K562 (cell line): ENCODE results near the gene ASCL3. TPM values are rescaled to one million over a fixed set of nuclear protein-coding genes. Genes with fewer than 3 reads are reported as not detected.

Experiments used
- BHLHE40 ChIP-seq: IDR thresholded peaks from 2 replicates; pipeline ENCODE4 v1.6.1; 2011; ENCODE audit warnings: low read length, improper control_type of control experiment
- GTF2B ChIP-seq: IDR thresholded peaks from 2 replicates; pipeline ENCODE4 v1.6.1; 2011; ENCODE audit not compliant: insufficient read length; ENCODE audit errors: extremely low read depth
- HDAC1 ChIP-seq, 2 experiments: fragments of 450-650 bp; IDR thresholded peaks; 2 replicates each; pipeline ENCODE4 v1.6.1; 2016 to 2017; ENCODE audit warnings: inconsistent platforms in 1 of 2, mild to moderate bottlenecking in 1 of 2, moderate library complexity in 1 of 2
- HSF4 ChIP-seq: fragments of 250-450 bp; sonication (Bioruptor Pico); IDR thresholded peaks from 2 replicates; pipeline ENCODE4 v2.1.2; 2022; ENCODE audit warnings: mild to moderate bottlenecking, moderate library complexity, borderline replicate concordance
- KAT2B ChIP-seq: IDR thresholded peaks from one replicate; pipeline ENCODE4 v1.6.1; 2012; ENCODE audit warnings: low read depth, mild to moderate bottlenecking, control low read depth, inconsistent platforms, low read length, moderate library complexity
- LCOR ChIP-seq: sonication (generic); formaldehyde crosslinking; IDR thresholded peaks from 2 replicates; pipeline ENCODE4 v1.8.0; 2022; ENCODE audit warnings: mild to moderate bottlenecking, missing genetic modification reagents
- NFXL1 ChIP-seq: fragments of 450-650 bp; formaldehyde crosslinking; IDR thresholded peaks from 2 replicates; pipeline ENCODE4 v1.4.0; 2021; ENCODE audit warnings: mild to moderate bottlenecking
- NKRF ChIP-seq: fragments of 450-650 bp; IDR thresholded peaks from 2 replicates; pipeline ENCODE4 v1.6.1; 2016; ENCODE audit warnings: borderline replicate concordance
- RBM15 ChIP-seq: fragments of 200-400 bp; formaldehyde crosslinking; IDR thresholded peaks from 2 replicates; pipeline ENCODE4 v1.6.1; 2018; ENCODE audit warnings: mild to moderate bottlenecking, low read length, moderate library complexity; ENCODE audit not compliant: insufficient read depth
- SMARCA5 ChIP-seq: fragments of 450-650 bp; IDR thresholded peaks from 2 replicates; pipeline ENCODE4 v1.6.1; 2016
- SMARCC2 ChIP-seq: fragments of 450-650 bp; IDR thresholded peaks from 2 replicates; pipeline ENCODE4 v1.6.1; 2017; ENCODE audit warnings: antibody characterized with exemption, moderate library complexity, mild to moderate bottlenecking, low read depth
- SP1 ChIP-seq: sonication (generic); formaldehyde crosslinking; IDR thresholded peaks from 2 replicates; pipeline ENCODE4 v1.8.1; 2022; ENCODE audit warnings: mild to moderate bottlenecking, missing genetic modification reagents
- XRCC5 ChIP-seq: fragments of 200-400 bp; formaldehyde crosslinking; IDR thresholded peaks from 2 replicates; pipeline ENCODE4 v1.6.1; 2017; ENCODE audit warnings: low read depth, mild to moderate bottlenecking, low read length
- ZBTB49 ChIP-seq: sonication (generic); formaldehyde crosslinking; IDR thresholded peaks from 2 replicates; pipeline ENCODE4 v1.8.0; 2022; ENCODE audit warnings: missing genetic modification reagents, mild to moderate bottlenecking, borderline replicate concordance
- ZNF140 ChIP-seq: fragments of 250-450 bp; sonication (Bioruptor Pico); IDR thresholded peaks from 2 replicates; pipeline ENCODE4 v1.8.0; 2021; ENCODE audit warnings: moderate library complexity, mild to moderate bottlenecking, inconsistent platforms
- ZNF253 ChIP-seq: fragments of 250-450 bp; sonication (Bioruptor Pico); conservative IDR thresholded peaks from 2 replicates; pipeline ENCODE4 v1.6.1; 2021; ENCODE audit warnings: mild to moderate bottlenecking
- ZNF280B ChIP-seq: fragments of 250-450 bp; sonication (Bioruptor Pico); IDR thresholded peaks from 2 replicates; pipeline ENCODE4 v1.5.1; 2021; ENCODE audit warnings: mild to moderate bottlenecking
- polyA plus RNA-seq, 8 experiments: library from polyadenylated mRNA; depleted of rRNA in 4 of 8; stranded (reverse) in 5 of 8; unstranded in 3 of 8; fragments of >200 nt; fragmentation: Nextera tagmentation in 2 of 8; fragmentation: Illumina TruSeq in 1 of 8; extraction: Ambion mirVana in 2 of 8; extraction: Trizol in 1 of 8; gene quantifications; 2 replicates each; pipeline versions ENCODE4 v1.2.1 to v1.2.3, GENCODE V29; 2011 to 2014; ENCODE audit warnings: inconsistent platforms in 1 of 8, missing spikeins in 1 of 8
- total RNA-seq, 7 experiments: library from RNA; depleted of rRNA in 6 of 7; stranded (reverse); fragments of >200 nt in 6 of 7; fragmentation: Illumina TruSeq in 2 of 7; extraction: Trizol in 2 of 7; gene quantifications; 2 replicates each; pipeline versions ENCODE4 v1.2.1 to v1.2.3, GENCODE V29; 2011 to 2021; ENCODE audit warnings: low replicate concordance in 1 of 7
- TF ChIP-seq, protein P1 (sequence below): fragments of 250-450 bp; sonication (Bioruptor Pico); IDR thresholded peaks from 2 replicates; pipeline ENCODE4 v1.8.0; 2022; ENCODE audit warnings: moderate library complexity, mild to moderate bottlenecking, inconsistent platforms

ASCL3 gene
- total and polyA plus RNA-seq, 9 of the 15 experiments (the other 6 are each of a cell fraction or from before 2014, with no cell fraction given): not detected

DNA sequence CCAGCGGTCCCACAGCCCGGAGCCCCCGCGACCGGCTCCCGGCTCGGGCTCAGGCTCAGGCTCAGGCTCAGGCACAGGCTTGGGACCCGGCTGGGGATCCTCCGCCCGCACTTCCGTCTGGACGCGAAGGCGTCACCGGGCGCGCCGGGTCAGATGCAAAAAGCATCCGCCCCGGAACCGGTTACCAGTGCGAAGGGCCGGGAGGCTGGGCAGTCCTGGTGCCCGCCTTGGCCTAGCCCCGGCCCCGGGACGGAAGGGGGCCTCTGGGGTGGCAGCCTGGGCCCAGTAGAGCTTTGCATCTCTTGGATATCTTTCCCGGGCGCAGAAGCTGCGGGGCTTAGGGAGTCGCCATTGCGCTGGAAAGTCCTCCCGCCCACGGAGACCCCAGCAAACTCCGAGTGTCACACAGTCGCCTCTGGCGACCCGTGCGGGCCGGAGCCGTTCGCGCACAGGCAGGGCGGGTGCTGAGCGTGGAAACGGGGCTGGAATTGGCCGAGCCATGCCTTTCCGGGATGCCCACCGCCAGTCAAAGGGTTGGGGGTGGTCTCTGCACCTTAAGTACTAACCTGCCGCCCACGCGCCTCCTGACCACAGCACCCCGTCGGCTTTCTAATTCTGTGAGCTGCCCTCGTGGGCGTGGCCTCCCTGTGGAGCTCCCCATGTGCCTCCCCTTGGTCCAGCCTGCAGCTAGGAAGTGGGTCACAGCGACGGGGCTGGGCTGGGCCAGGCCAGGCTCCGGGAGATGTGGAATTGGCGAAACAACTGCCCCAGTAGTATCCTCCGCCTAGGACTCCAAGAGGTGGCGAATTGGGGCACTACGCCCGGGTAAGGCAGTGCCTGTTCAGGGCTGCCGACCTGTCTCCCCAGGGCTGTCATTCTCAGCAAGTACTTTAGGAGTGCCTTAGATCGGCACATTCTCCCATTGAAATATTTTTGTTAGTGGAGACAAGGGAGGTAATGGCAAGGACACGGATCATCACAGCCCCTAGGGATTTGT, 21.8 kb upstream of the ASCL3 start, which contains the start of gene TMEM9B (continued):
- TF ChIP-seq ZNF253: no peak
- TF ChIP-seq KAT2B: no peak
- no peak for TF ChIP-seq NFXL1 (CRISPR knock-in tag)
- peak; percentile 52 for TF ChIP-seq NKRF
- TF ChIP-seq SP1 (CRISPR knock-in tag): peak; percentile 80
- TF ChIP-seq XRCC5: 0 out of 2 replicates have a peak, but pooled peaks have one; percentile 38
- TF ChIP-seq BHLHE40: 0 out of 2 replicates have a peak, but pooled peaks have one; percentile 17
- TF ChIP-seq LCOR (CRISPR knock-in tag): no peak
- no peak for TF ChIP-seq HSF4 (CRISPR knock-in tag)
- TF ChIP-seq SMARCA5: peak; percentile 72; the same call in 1 of the 2 replicates
- no peak for TF ChIP-seq ZNF140
- no peak for TF ChIP-seq ZNF280B (CRISPR knock-in tag)
- 0 out of 2 replicates have a peak, but pooled peaks have one; percentile 51 for TF ChIP-seq ZBTB49
- no peak for TF ChIP-seq GTF2B
- TF ChIP-seq HDAC1 (IDR thresholded peaks at IDR 0.05): peak; percentile 72 to 96; a peak in 3 of 4 replicates
- no peak for TF ChIP-seq SMARCC2
- no peak for TF ChIP-seq RBM15
- TF ChIP-seq, protein P1, sequence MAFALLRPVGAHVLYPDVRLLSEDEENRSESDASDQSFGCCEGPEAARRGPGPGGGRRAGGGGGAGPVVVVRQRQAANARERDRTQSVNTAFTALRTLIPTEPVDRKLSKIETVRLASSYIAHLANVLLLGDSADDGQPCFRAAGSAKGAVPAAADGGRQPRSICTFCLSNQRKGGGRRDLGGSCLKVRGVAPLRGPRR: no peak
